Epidermal melanocyte (primary cell): ENCODE data around the gene ITGA8.
A peak's percentile ranks its signal among the peaks of the same experiment; 100 is the strongest.

ENCODE experiments used
- DNase-seq: peaks from one replicate; pipeline ENCODE4 v3.0.0; 2011; ENCODE audit warnings: low spot score; ENCODE audit not compliant: insufficient read length

The ITGA8 gene

GRCh38 chr10:15735763-15736162 is 16.0 kb upstream of the ITGA8 start:
- DNase-seq, result no peak

GRCh38 chr10:15730341-15730740 is 10.6 kb upstream of the ITGA8 start:
- no peak for DNase-seq

GRCh38 chr10:15729890-15730289 is 10.2 kb upstream of the ITGA8 start:
- no peak for DNase-seq

- DNase-seq, result no peak
Observed at GRCh38 chr10:15726042-15726441, 6.3 kb upstream of the ITGA8 start.

GRCh38 chr10:15725603-15726002 is 5.9 kb upstream of the ITGA8 start:
- DNase-seq, result peak; percentile 66

GRCh38 chr10:15724683-15725082 is 5.0 kb upstream of the ITGA8 start:
- no peak for DNase-seq

GRCh38 chr10:15723803-15724202 is 4.1 kb upstream of the ITGA8 start:
- no peak for DNase-seq

- DNase-seq, result no peak
Observed at GRCh38 chr10:15720635-15721287, 1.0 kb upstream of the ITGA8 start.

GRCh38 chr10:15719049-15719898 is 448 bp downstream of the ITGA8 start:
- DNase-seq, result no peak

- DNase-seq, result no peak
Observed at GRCh38 chr10:15718694-15719048, 1.1 kb downstream of the ITGA8 start.

- DNase-seq, result no peak
Observed at GRCh38 chr10:15715619-15716227, 4.0 kb downstream of the ITGA8 start.

GRCh38 chr10:15714847-15715246 is 4.9 kb downstream of the ITGA8 start:
- DNase-seq, result no peak

GRCh38 chr10:15712883-15713282 is 6.8 kb downstream of the ITGA8 start:
- DNase-seq, result no peak

- no peak for DNase-seq
Observed at GRCh38 chr10:15710455-15710854, 9.3 kb downstream of the ITGA8 start.

GRCh38 chr10:15705298-15705697 is 14.4 kb downstream of the ITGA8 start:
- DNase-seq, result no peak

- no peak for DNase-seq
Observed at GRCh38 chr10:15704581-15704968, 15.1 kb downstream of the ITGA8 start.

- DNase-seq, result no peak
Observed at GRCh38 chr10:15703944-15704580, 15.7 kb downstream of the ITGA8 start.

- no peak for DNase-seq
Observed at GRCh38 chr10:15703151-15703880, 16.4 kb downstream of the ITGA8 start.

- DNase-seq, result no peak
Observed at GRCh38 chr10:15700078-15700674, 19.5 kb downstream of the ITGA8 start.

GRCh38 chr10:15695852-15696251 is 23.9 kb downstream of the ITGA8 start:
- no peak for DNase-seq

GRCh38 chr10:15690031-15690430 is 29.7 kb downstream of the ITGA8 start:
- no peak for DNase-seq
